WTC11 (cell line): ENCODE data around the gene UBL3. TPM values are rescaled to one million over a fixed set of nuclear protein-coding genes. Genes with fewer than 3 reads are reported as not detected.

Experiments
- ATAC-seq: fragments of 200-7000 bp; cut with Tn5 transposase; 2 replicates; pipeline ENCODE4 v1.10.0; 2021; ENCODE audit warnings: mild to moderate bottlenecking, moderate library complexity
- CTCF ChIA-PET: fragments of 300-600 bp; sonication (Branson Sonifier 250); formaldehyde crosslinking; loops from one replicate; lab custom pipeline; 2021; ENCODE audit warnings: antibody characterized with exemption; lab: Charles Lee
- POLR2A ChIA-PET: fragments of 350-600 bp; sonication (Branson Sonifier 250); formaldehyde crosslinking; loops from one replicate; lab custom pipeline; 2021; ENCODE audit warnings: antibody characterized with exemption; lab: Charles Lee
- DNase-seq: peaks from one replicate; pipeline ENCODE4 v3.0.0; 2021; ENCODE audit warnings: low spot score
- H3K27ac Mint-ChIP-seq: 2 replicates; pipeline ENCODE4 v1.8.0; 2021; ENCODE audit warnings: mixed read lengths
- H3K27me3 Mint-ChIP-seq: 2 replicates; pipeline ENCODE4 v1.8.0; 2021; ENCODE audit warnings: low read depth, mild to moderate bottlenecking, moderate library complexity, mixed read lengths
- H3K36me3 Mint-ChIP-seq: 2 replicates; pipeline ENCODE4 v1.8.0; 2021; ENCODE audit warnings: mixed read lengths
- H3K4me1 Mint-ChIP-seq: 2 replicates; pipeline ENCODE4 v1.8.0; 2022; ENCODE audit warnings: mixed read lengths
- H3K4me3 Mint-ChIP-seq: 2 replicates; pipeline ENCODE4 v1.8.0; 2021; ENCODE audit warnings: mild to moderate bottlenecking, moderate library complexity, mixed read lengths
- H3K9me3 Mint-ChIP-seq: 2 replicates; pipeline ENCODE4 v1.8.0; 2021; ENCODE audit warnings: mixed read lengths
- ATF2 ChIP-seq: sonication (generic); formaldehyde crosslinking; IDR thresholded peaks from 2 replicates; pipeline ENCODE4 v1.8.1; 2022; ENCODE audit warnings: low read depth, missing genetic modification reagents, borderline replicate concordance
- E2F1 ChIP-seq: sonication (generic); formaldehyde crosslinking; IDR thresholded peaks from 2 replicates; pipeline ENCODE4 v1.8.0; 2022; ENCODE audit warnings: mild to moderate bottlenecking, missing genetic modification reagents
- ELF4 ChIP-seq: sonication (generic); formaldehyde crosslinking; IDR thresholded peaks from 2 replicates; pipeline ENCODE4 v1.8.1; 2022; ENCODE audit warnings: low read depth, mild to moderate bottlenecking, moderate library complexity, missing genetic modification reagents
- GABPB1 ChIP-seq: sonication (generic); formaldehyde crosslinking; IDR thresholded peaks from 2 replicates; pipeline ENCODE4 v1.8.1; 2023; ENCODE audit warnings: mild to moderate bottlenecking, missing genetic modification reagents
- GRHL2 ChIP-seq: fragments of 250-450 bp; sonication (Bioruptor Pico); IDR thresholded peaks from 2 replicates; pipeline ENCODE4 v1.8.0; 2022; ENCODE audit warnings: mild to moderate bottlenecking, moderate library complexity; ENCODE audit not compliant: insufficient replicate concordance, severe bottlenecking
- KAT7 ChIP-seq: sonication (generic); formaldehyde crosslinking; IDR thresholded peaks from 2 replicates; pipeline ENCODE4 v1.8.1; 2023; ENCODE audit warnings: missing genetic modification reagents, mild to moderate bottlenecking, borderline replicate concordance
- MYBL2 ChIP-seq: sonication (generic); formaldehyde crosslinking; IDR thresholded peaks from 2 replicates; pipeline ENCODE4 v1.8.1; 2023; ENCODE audit warnings: mild to moderate bottlenecking, moderate library complexity, missing genetic modification reagents
- RORB ChIP-seq: fragments of 250-450 bp; sonication (Bioruptor Pico); IDR thresholded peaks from 2 replicates; pipeline ENCODE4 v1.9.0; 2021; ENCODE audit warnings: mild to moderate bottlenecking
- SMAD4 ChIP-seq: sonication (generic); formaldehyde crosslinking; IDR thresholded peaks from 2 replicates; pipeline ENCODE4 v1.8.0; 2022; ENCODE audit warnings: mild to moderate bottlenecking, missing genetic modification reagents
- SOX15 ChIP-seq: fragments of 250-450 bp; sonication (Bioruptor Pico); IDR thresholded peaks from 2 replicates; pipeline ENCODE4 v1.9.0; 2021; ENCODE audit warnings: mild to moderate bottlenecking
- TEAD4 ChIP-seq: sonication (generic); formaldehyde crosslinking; IDR thresholded peaks from 2 replicates; pipeline ENCODE4 v1.8.0; 2022; ENCODE audit warnings: mild to moderate bottlenecking, missing genetic modification reagents
- ZNF121 ChIP-seq: sonication (generic); formaldehyde crosslinking; IDR thresholded peaks from 2 replicates; pipeline ENCODE4 v1.8.0; 2023; ENCODE audit warnings: missing genetic modification reagents
- ZNF219 ChIP-seq: sonication (generic); formaldehyde crosslinking; IDR thresholded peaks from 2 replicates; pipeline ENCODE4 v1.8.0; 2023; ENCODE audit warnings: missing genetic modification reagents, mild to moderate bottlenecking, borderline replicate concordance
- ZNF263 ChIP-seq: sonication (generic); formaldehyde crosslinking; IDR thresholded peaks from 2 replicates; pipeline ENCODE4 v1.8.1; 2022; ENCODE audit warnings: low read depth, mild to moderate bottlenecking, moderate library complexity, missing genetic modification reagents
- ZNF317 ChIP-seq: sonication (generic); formaldehyde crosslinking; IDR thresholded peaks from 2 replicates; pipeline ENCODE4 v1.8.1; 2023; ENCODE audit warnings: low read depth, mild to moderate bottlenecking, moderate library complexity, missing genetic modification reagents, borderline replicate concordance
- ZSCAN18 ChIP-seq: fragments of 250-450 bp; sonication (Bioruptor Pico); IDR thresholded peaks from 2 replicates; pipeline ENCODE4 v2.1.2; 2022; ENCODE audit warnings: mild to moderate bottlenecking, moderate library complexity
- total RNA-seq: library from RNA; stranded (reverse); gene quantifications from 3 replicates; pipeline ENCODE4 v1.2.3, GENCODE V29; 2021
- TF ChIP-seq, protein P1 (sequence below): fragments of 250-450 bp; sonication (Bioruptor Pico); conservative IDR thresholded peaks from 2 replicates; pipeline ENCODE4 v1.9.0; 2021; ENCODE audit warnings: mild to moderate bottlenecking
- TF ChIP-seq, protein P2 (sequence below): sonication (generic); formaldehyde crosslinking; IDR thresholded peaks from 2 replicates; pipeline ENCODE4 v1.8.1; 2023; ENCODE audit warnings: mild to moderate bottlenecking, missing genetic modification reagents, moderate library complexity
- TF ChIP-seq, protein P3 (sequence below): fragments of 250-450 bp; sonication (Bioruptor Pico); IDR thresholded peaks from 2 replicates; pipeline ENCODE4 v1.9.0; 2021; ENCODE audit warnings: moderate library complexity, mild to moderate bottlenecking, inconsistent platforms, borderline replicate concordance
- TF ChIP-seq, protein P4 (sequence below): sonication (generic); formaldehyde crosslinking; IDR thresholded peaks from 2 replicates; pipeline ENCODE4 v1.8.0; 2023; ENCODE audit warnings: missing genetic modification reagents, mild to moderate bottlenecking, borderline replicate concordance

Gene UBL3
- total RNA-seq, 1 experiment from 2014 or later, result 15.5 TPM

DNA sequence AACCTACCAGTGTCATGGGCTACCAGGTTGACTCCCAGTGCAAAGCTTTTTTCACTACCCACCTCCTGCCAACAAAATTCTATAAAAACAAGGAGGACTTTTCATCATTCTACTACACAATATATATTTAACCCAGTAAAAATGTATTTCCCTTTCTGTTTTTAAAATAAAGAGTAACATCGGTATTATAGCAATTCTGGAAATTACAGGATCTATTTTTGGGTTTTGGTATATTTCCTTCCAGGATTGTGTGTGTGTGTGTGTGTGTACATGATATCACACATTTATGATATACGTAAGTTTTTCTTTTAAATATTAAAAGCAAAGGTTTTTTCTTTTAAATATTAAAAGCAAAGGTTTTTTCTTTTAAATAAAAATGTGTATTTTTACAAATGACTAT lies 6.0 kb upstream of the UBL3 start (continued):
- TF ChIP-seq, protein P1, sequence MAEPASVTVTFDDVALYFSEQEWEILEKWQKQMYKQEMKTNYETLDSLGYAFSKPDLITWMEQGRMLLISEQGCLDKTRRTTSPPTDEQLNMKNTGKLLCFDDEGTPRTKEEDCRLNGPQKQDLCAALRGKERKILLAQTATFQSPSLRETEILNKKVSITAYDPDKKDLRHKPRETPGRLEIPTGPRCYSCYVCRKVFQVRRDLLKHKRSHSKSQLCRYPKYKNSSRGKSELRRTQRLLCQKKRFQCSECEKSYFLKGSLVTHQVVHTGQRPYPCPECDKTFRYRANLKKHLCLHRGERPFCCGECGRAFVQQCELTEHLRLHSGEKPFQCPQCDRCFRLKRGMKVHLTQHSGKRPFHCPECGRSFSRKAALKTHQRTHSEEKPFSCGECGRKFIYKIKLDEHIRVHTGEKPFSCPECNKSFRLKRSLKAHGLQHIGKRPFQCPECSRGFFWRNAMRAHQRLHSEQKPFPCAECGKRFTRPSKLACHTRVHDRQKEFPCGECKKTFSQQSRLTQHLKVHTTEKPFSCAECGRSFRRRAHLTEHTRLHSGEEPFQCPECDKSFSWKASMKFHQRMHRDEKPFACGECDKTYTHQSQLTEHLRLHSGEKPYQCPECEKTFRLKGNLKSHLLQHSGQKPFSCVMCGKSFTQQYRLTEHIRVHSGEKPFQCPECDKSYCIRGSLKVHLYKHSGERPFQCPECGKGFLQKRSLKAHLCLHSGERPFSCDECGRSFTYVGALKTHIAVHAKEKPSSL (CRISPR knock-in tag), result no peak
- TF ChIP-seq KAT7 (CRISPR knock-in tag), result no peak
- TF ChIP-seq ATF2 (CRISPR knock-in tag), result no peak
- TF ChIP-seq, protein P2, sequence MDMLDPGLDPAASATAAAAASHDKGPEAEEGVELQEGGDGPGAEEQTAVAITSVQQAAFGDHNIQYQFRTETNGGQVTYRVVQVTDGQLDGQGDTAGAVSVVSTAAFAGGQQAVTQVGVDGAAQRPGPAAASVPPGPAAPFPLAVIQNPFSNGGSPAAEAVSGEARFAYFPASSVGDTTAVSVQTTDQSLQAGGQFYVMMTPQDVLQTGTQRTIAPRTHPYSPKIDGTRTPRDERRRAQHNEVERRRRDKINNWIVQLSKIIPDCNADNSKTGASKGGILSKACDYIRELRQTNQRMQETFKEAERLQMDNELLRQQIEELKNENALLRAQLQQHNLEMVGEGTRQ, result no peak
- TF ChIP-seq SOX15 (CRISPR knock-in tag), result no peak
- TF ChIP-seq GABPB1 (CRISPR knock-in tag), result no peak
- TF ChIP-seq GRHL2 (CRISPR knock-in tag), result no peak
- no peak for TF ChIP-seq E2F1 (CRISPR knock-in tag)
- no peak for TF ChIP-seq ZNF263 (CRISPR knock-in tag)

DNA sequence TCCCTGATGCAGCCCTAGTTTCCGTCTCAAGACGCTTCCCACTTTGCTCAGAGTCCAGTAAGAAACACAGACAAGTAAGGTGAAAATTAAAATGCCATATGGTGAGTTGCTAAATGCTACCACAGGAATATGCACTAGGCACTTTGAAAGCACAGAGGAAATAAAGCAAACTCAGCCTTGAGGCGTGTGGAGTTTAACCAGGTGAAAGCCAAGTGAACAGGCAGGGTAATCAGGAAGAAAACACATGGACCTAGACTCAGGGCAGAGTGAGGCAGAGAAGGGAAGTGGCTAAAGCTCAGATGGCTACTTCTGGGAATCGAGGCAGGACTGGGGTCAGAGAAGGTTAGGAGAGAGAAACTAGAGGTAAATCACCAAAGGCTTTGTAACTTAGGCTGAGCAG lies 5.4 kb upstream of the UBL3 start:
- CTCF ChIA-PET, result interaction anchor here (0.8 kb wide), 1 partner anchor 12 kb away, joined by 3 read pairs; no protein-coding TSS in a partner anchor
- DNase-seq, result no peak
- POLR2A ChIA-PET, result no interaction called here
- no peak for ATAC-seq
- no peaks in the 10 kb centered on the region for H3K36me3 Mint-ChIP-seq
- no peaks in the 10 kb centered on the region for H3K9me3 Mint-ChIP-seq
- H3K4me1 Mint-ChIP-seq, result peaks cover 6% of the 10 kb centered on the region
- H3K4me3 Mint-ChIP-seq, result no peak overlapping the region
- TF ChIP-seq, protein P3, sequence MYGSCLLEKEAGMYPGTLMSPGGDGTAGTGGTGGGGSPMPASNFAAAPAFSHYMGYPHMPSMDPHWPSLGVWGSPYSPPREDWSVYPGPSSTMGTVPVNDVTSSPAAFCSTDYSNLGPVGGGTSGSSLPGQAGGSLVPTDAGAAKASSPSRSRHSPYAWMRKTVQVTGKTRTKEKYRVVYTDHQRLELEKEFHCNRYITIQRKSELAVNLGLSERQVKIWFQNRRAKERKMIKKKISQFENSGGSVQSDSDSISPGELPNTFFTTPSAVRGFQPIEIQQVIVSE, result no peak
- TF ChIP-seq ZNF121 (CRISPR knock-in tag), result no peak
- no peak for TF ChIP-seq TEAD4 (CRISPR knock-in tag)
- TF ChIP-seq, protein P4, sequence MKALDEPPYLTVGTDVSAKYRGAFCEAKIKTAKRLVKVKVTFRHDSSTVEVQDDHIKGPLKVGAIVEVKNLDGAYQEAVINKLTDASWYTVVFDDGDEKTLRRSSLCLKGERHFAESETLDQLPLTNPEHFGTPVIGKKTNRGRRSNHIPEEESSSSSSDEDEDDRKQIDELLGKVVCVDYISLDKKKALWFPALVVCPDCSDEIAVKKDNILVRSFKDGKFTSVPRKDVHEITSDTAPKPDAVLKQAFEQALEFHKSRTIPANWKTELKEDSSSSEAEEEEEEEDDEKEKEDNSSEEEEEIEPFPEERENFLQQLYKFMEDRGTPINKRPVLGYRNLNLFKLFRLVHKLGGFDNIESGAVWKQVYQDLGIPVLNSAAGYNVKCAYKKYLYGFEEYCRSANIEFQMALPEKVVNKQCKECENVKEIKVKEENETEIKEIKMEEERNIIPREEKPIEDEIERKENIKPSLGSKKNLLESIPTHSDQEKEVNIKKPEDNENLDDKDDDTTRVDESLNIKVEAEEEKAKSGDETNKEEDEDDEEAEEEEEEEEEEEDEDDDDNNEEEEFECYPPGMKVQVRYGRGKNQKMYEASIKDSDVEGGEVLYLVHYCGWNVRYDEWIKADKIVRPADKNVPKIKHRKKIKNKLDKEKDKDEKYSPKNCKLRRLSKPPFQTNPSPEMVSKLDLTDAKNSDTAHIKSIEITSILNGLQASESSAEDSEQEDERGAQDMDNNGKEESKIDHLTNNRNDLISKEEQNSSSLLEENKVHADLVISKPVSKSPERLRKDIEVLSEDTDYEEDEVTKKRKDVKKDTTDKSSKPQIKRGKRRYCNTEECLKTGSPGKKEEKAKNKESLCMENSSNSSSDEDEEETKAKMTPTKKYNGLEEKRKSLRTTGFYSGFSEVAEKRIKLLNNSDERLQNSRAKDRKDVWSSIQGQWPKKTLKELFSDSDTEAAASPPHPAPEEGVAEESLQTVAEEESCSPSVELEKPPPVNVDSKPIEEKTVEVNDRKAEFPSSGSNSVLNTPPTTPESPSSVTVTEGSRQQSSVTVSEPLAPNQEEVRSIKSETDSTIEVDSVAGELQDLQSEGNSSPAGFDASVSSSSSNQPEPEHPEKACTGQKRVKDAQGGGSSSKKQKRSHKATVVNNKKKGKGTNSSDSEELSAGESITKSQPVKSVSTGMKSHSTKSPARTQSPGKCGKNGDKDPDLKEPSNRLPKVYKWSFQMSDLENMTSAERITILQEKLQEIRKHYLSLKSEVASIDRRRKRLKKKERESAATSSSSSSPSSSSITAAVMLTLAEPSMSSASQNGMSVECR (CRISPR knock-in tag), result no peak
- no peak for TF ChIP-seq ELF4 (CRISPR knock-in tag)
- no peak for TF ChIP-seq ZSCAN18 (CRISPR knock-in tag)
- no peak for TF ChIP-seq ZNF317 (CRISPR knock-in tag)
- TF ChIP-seq RORB (CRISPR knock-in tag), result no peak
- no peak for TF ChIP-seq MYBL2 (CRISPR knock-in tag)
- TF ChIP-seq ZNF219 (CRISPR knock-in tag), result no peak
- no peak for TF ChIP-seq SMAD4 (CRISPR knock-in tag)
- no peak overlapping the region for H3K27ac Mint-ChIP-seq
- H3K27me3 Mint-ChIP-seq, result no peaks in the 10 kb centered on the region
